Measurements from ENCODE around the gene WFIKKN2.

DNA sequence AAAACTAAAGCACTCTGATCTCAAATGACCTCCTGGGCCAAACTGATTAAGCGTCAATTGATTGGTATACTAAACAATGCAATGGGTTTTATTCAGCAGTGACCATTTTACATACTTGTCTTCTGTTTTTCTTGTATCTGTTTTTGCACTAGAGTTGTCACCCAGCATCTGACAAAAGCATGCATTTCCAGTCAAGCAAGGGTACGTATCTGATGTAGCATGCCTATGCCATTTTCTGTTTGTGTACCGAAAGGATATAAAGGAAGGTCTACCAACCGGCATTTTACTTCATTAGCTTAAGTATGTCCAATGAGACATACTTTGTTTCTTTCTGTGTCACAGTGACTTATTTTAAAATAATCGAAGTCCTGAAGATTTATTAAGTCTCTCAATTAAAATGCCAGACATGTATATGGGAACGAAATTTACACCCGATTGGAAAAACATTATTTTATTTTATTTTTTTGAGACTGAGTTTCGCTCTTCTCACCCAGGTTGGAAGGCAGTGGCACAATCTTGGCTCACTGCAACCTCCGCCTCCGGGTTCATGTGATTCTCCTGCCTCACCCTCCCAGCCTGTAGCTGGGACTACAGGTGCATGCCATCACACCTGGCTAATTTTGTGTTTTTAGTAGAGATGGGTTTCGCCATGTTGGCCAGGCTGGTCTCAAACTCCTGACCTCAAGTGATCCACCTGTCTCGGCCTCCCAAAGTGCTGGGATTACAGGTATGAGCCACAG is 23.3 kb downstream of the WFIKKN2 start:
- TF ChIP-seq, protein P1, sequence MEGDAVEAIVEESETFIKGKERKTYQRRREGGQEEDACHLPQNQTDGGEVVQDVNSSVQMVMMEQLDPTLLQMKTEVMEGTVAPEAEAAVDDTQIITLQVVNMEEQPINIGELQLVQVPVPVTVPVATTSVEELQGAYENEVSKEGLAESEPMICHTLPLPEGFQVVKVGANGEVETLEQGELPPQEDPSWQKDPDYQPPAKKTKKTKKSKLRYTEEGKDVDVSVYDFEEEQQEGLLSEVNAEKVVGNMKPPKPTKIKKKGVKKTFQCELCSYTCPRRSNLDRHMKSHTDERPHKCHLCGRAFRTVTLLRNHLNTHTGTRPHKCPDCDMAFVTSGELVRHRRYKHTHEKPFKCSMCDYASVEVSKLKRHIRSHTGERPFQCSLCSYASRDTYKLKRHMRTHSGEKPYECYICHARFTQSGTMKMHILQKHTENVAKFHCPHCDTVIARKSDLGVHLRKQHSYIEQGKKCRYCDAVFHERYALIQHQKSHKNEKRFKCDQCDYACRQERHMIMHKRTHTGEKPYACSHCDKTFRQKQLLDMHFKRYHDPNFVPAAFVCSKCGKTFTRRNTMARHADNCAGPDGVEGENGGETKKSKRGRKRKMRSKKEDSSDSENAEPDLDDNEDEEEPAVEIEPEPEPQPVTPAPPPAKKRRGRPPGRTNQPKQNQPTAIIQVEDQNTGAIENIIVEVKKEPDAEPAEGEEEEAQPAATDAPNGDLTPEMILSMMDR (conservative IDR thresholded peaks at IDR 0.05 in 1 of 2, IDR thresholded peaks at IDR 0.05 in 1 of 2; ENCODE audit: low read depth in 1 of 2, low read length in 2 of 2): no peak
- TF ChIP-seq EZH2 (IDR thresholded peaks at IDR 0.05; ENCODE audit: low read length, missing control alignments): no peak
